Measurements from ENCODE around the gene MRO.

MRO gene

DNA sequence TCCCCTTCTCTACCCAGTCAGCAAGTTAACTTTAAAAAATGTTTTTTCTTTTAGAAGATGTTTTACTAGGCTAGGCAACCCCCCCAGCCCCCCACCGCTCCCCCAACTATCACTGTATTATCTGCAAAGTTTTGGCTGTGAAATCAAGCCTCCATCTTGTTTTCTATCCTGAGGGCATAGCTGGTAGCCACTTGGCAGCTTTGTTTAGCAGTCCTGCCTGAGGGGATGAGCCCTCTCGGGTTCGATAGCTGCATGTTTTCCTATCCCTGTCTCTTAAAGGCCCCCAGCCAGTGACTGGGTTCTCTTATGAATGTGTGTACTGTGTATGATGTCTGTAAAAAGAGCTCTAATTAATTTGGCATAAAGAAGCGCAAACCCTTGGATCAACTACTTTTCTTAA is 43.4 kb downstream of the MRO start:
- TF ChIP-seq PPARA (CRISPR knock-in tag; IDR thresholded peaks at IDR 0.05; ENCODE audit: borderline replicate concordance) (no peak), ZNF565 (CRISPR knock-in tag; conservative IDR thresholded peaks at IDR 0.05; ENCODE audit: low read depth) (no peak), GLIS3 (CRISPR knock-in tag; IDR thresholded peaks at IDR 0.05) (no peak), ISL1 (CRISPR knock-in tag; IDR thresholded peaks at IDR 0.05) (no peak), ZC3H10 (CRISPR knock-in tag; IDR thresholded peaks at IDR 0.05) (no peak), RARB (CRISPR knock-in tag; IDR thresholded peaks at IDR 0.05) (no peak), TCF4 (CRISPR knock-in tag; IDR thresholded peaks at IDR 0.05; ENCODE audit: borderline replicate concordance) (no peak), ZFP30 (CRISPR knock-in tag; IDR thresholded peaks at IDR 0.05) (no peak), ARNTL (CRISPR knock-in tag; IDR thresholded peaks at IDR 0.05; ENCODE audit: borderline replicate concordance, low read depth) (no peak), ESRRG (CRISPR knock-in tag; IDR thresholded peaks at IDR 0.05) (no peak), BACH2 (CRISPR knock-in tag; IDR thresholded peaks at IDR 0.05; ENCODE audit: borderline replicate concordance) (no peak), ZNF70 (CRISPR knock-in tag; IDR thresholded peaks at IDR 0.05) (no peak), ZNF8 (CRISPR knock-in tag; IDR thresholded peaks at IDR 0.05) (no peak)
- TF ChIP-seq, protein P1, sequence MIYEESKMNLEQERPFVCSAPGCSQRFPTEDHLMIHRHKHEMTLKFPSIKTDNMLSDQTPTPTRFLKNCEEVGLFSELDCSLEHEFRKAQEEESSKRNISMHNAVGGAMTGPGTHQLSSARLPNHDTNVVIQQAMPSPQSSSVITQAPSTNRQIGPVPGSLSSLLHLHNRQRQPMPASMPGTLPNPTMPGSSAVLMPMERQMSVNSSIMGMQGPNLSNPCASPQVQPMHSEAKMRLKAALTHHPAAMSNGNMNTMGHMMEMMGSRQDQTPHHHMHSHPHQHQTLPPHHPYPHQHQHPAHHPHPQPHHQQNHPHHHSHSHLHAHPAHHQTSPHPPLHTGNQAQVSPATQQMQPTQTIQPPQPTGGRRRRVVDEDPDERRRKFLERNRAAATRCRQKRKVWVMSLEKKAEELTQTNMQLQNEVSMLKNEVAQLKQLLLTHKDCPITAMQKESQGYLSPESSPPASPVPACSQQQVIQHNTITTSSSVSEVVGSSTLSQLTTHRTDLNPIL (CRISPR knock-in tag; IDR thresholded peaks at IDR 0.05; ENCODE audit: low read depth) = no peak
- TF ChIP-seq, protein P2, sequence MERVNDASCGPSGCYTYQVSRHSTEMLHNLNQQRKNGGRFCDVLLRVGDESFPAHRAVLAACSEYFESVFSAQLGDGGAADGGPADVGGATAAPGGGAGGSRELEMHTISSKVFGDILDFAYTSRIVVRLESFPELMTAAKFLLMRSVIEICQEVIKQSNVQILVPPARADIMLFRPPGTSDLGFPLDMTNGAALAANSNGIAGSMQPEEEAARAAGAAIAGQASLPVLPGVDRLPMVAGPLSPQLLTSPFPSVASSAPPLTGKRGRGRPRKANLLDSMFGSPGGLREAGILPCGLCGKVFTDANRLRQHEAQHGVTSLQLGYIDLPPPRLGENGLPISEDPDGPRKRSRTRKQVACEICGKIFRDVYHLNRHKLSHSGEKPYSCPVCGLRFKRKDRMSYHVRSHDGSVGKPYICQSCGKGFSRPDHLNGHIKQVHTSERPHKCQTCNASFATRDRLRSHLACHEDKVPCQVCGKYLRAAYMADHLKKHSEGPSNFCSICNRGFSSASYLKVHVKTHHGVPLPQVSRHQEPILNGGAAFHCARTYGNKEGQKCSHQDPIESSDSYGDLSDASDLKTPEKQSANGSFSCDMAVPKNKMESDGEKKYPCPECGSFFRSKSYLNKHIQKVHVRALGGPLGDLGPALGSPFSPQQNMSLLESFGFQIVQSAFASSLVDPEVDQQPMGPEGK (CRISPR knock-in tag; IDR thresholded peaks at IDR 0.05; ENCODE audit: borderline replicate concordance) = no peak
- TF ChIP-seq, protein P3, sequence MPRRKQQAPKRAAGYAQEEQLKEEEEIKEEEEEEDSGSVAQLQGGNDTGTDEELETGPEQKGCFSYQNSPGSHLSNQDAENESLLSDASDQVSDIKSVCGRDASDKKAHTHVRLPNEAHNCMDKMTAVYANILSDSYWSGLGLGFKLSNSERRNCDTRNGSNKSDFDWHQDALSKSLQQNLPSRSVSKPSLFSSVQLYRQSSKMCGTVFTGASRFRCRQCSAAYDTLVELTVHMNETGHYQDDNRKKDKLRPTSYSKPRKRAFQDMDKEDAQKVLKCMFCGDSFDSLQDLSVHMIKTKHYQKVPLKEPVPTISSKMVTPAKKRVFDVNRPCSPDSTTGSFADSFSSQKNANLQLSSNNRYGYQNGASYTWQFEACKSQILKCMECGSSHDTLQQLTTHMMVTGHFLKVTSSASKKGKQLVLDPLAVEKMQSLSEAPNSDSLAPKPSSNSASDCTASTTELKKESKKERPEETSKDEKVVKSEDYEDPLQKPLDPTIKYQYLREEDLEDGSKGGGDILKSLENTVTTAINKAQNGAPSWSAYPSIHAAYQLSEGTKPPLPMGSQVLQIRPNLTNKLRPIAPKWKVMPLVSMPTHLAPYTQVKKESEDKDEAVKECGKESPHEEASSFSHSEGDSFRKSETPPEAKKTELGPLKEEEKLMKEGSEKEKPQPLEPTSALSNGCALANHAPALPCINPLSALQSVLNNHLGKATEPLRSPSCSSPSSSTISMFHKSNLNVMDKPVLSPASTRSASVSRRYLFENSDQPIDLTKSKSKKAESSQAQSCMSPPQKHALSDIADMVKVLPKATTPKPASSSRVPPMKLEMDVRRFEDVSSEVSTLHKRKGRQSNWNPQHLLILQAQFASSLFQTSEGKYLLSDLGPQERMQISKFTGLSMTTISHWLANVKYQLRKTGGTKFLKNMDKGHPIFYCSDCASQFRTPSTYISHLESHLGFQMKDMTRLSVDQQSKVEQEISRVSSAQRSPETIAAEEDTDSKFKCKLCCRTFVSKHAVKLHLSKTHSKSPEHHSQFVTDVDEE (CRISPR knock-in tag; IDR thresholded peaks at IDR 0.05) = no peak
- TF ChIP-seq, protein P4, sequence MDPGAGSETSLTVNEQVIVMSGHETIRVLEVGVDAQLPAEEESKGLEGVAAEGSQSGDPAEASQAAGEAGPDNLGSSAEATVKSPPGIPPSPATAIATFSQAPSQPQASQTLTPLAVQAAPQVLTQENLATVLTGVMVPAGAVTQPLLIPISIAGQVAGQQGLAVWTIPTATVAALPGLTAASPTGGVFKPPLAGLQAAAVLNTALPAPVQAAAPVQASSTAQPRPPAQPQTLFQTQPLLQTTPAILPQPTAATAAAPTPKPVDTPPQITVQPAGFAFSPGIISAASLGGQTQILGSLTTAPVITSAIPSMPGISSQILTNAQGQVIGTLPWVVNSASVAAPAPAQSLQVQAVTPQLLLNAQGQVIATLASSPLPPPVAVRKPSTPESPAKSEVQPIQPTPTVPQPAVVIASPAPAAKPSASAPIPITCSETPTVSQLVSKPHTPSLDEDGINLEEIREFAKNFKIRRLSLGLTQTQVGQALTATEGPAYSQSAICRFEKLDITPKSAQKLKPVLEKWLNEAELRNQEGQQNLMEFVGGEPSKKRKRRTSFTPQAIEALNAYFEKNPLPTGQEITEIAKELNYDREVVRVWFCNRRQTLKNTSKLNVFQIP (CRISPR knock-in tag; IDR thresholded peaks at IDR 0.05; ENCODE audit: borderline replicate concordance, low read depth) = no peak
- no peak for ATAC-seq

DNA sequence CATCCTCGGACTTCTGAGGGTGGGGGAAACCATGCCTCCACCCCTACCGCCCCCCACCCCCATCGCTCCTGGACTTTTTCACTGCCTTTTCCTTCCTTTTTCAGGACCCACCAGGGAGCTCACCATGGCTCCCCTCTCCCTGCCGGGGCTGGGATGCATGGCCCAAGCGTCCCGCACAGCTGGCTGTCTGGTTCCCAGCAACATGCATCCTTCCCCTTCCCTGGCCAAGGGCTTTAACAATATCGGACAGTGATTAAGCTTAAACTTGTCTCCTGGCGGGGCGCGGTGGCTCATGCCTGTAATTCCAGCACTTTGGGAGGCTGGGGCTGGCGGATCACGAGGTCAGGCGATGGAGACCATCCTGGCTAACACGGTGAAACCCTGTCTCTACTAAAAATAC is 44.1 kb downstream of the MRO start:
- no peak for ATAC-seq
- TF ChIP-seq, protein P1 (CRISPR knock-in tag; IDR thresholded peaks at IDR 0.05; ENCODE audit: low read depth) = no peak
- TF ChIP-seq SNAI2 (CRISPR knock-in tag; IDR thresholded peaks at IDR 0.05) (no peak), TOX (CRISPR knock-in tag; IDR thresholded peaks at IDR 0.05; ENCODE audit: borderline replicate concordance) (no peak), BACH2 (CRISPR knock-in tag; IDR thresholded peaks at IDR 0.05; ENCODE audit: borderline replicate concordance) (no peak), OSR1 (CRISPR knock-in tag; IDR thresholded peaks at IDR 0.05) (no peak), PPARA (CRISPR knock-in tag; IDR thresholded peaks at IDR 0.05; ENCODE audit: borderline replicate concordance) (no peak), ZC3H10 (CRISPR knock-in tag; IDR thresholded peaks at IDR 0.05) (no peak), ZNF565 (CRISPR knock-in tag; conservative IDR thresholded peaks at IDR 0.05; ENCODE audit: low read depth) (no peak), ESRRG (CRISPR knock-in tag; IDR thresholded peaks at IDR 0.05) (no peak), TCF4 (CRISPR knock-in tag; IDR thresholded peaks at IDR 0.05; ENCODE audit: borderline replicate concordance) (no peak), RARB (CRISPR knock-in tag; IDR thresholded peaks at IDR 0.05) (no peak)
- TF ChIP-seq, protein P4 (CRISPR knock-in tag; IDR thresholded peaks at IDR 0.05; ENCODE audit: borderline replicate concordance, low read depth) = no peak
